COR-L47 (cell line): ENCODE measurements around the gene TMEM263.

Experiments used
- DNase-seq: peaks from one replicate; lab custom pipeline; 2025; lab: John Stamatoyannopoulos, UW

TMEM263 gene

GRCh38 chr12:106950591-106950990 is 5.1 kb upstream of the TMEM263 start:
- DNase-seq: no peak

GRCh38 chr12:106953352-106954250 is 2.1 kb upstream of the TMEM263 start:
- DNase-seq: no peak

GRCh38 chr12:106954462-106955376 is 988 bp upstream of the TMEM263 start:
- DNase-seq: peak; percentile 24

GRCh38 chr12:106956048-106956578 is 406 bp downstream of the TMEM263 start:
- peak; percentile 73 for DNase-seq

GRCh38 chr12:106957583-106957982 is 1.9 kb downstream of the TMEM263 start:
- DNase-seq: no peak

- no peak for DNase-seq
Observed at GRCh38 chr12:106960443-106960842, 4.7 kb downstream of the TMEM263 start.

GRCh38 chr12:106962286-106962685 is 6.6 kb downstream of the TMEM263 start:
- DNase-seq: no peak

- no peak for DNase-seq
Observed at GRCh38 chr12:106964526-106964925, 8.8 kb downstream of the TMEM263 start.

- no peak for DNase-seq
Observed at GRCh38 chr12:106971065-106971464, 15.4 kb downstream of the TMEM263 start.

GRCh38 chr12:106973545-106973944 is 17.8 kb downstream of the TMEM263 start:
- DNase-seq: no peak

- no peak for DNase-seq
Observed at GRCh38 chr12:106974511-106974910, 18.8 kb downstream of the TMEM263 start.

- DNase-seq: no peak
Observed at GRCh38 chr12:106975098-106975497, 19.4 kb downstream of the TMEM263 start.

- no peak for DNase-seq
Observed at GRCh38 chr12:106975993-106976658, 20.4 kb downstream of the TMEM263 start.

GRCh38 chr12:106976668-106977067 is 21.0 kb downstream of the TMEM263 start:
- no peak for DNase-seq

- peak; percentile 84 for DNase-seq
Observed at GRCh38 chr12:106978035-106978800, 22.5 kb downstream of the TMEM263 start.

- no peak for DNase-seq
Observed at GRCh38 chr12:106980944-106981343, 25.2 kb downstream of the TMEM263 start.

GRCh38 chr12:106981788-106982187 is 26.1 kb downstream of the TMEM263 start:
- DNase-seq: no peak

GRCh38 chr12:106982229-106982628 is 26.5 kb downstream of the TMEM263 start:
- no peak for DNase-seq

- no peak for DNase-seq
Observed at GRCh38 chr12:106984588-106985137, 29.0 kb downstream of the TMEM263 start.

- DNase-seq: no peak
Observed at GRCh38 chr12:106985479-106985878, 29.8 kb downstream of the TMEM263 start.

GRCh38 chr12:106986135-106986534 is 30.4 kb downstream of the TMEM263 start:
- DNase-seq: no peak
